GM11168 (cell line): ENCODE data around the gene JARID2.

Experiments used
- in situ Hi-C: fragments of 300-500 bp; cut with MboI; formaldehyde crosslinking; loops from one replicate; pipeline ENCODE4 v1.12.0; 2022; ENCODE audit warnings: low sequenced_read_pairs; ENCODE audit not compliant: unreplicated experiment

The JARID2 gene

GRCh38 chr6:15520626-15521203 is 274.8 kb downstream of the JARID2 start:
- in situ Hi-C loops: no loop called here

DNA sequence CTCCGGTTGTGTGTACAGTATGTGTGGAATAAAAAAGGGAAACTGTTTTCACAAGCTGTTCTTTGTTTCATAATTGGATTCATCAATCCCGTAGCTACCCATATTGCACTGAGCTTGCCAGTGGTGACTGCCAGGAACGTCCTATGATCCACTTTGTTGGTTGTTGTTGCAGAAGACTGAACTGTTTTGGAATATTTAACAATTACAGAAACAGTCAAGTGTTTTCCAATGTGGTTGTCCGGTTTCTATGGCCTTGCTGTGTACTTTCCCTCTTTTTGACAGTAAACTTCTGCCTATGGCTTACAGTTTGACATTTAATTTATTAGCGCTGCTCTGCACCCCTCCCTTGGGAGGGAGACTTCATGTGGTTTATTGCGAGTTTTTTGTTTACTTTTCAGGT is 275.7 kb downstream of the JARID2 start:
- in situ Hi-C loops: no loop called here

DNA sequence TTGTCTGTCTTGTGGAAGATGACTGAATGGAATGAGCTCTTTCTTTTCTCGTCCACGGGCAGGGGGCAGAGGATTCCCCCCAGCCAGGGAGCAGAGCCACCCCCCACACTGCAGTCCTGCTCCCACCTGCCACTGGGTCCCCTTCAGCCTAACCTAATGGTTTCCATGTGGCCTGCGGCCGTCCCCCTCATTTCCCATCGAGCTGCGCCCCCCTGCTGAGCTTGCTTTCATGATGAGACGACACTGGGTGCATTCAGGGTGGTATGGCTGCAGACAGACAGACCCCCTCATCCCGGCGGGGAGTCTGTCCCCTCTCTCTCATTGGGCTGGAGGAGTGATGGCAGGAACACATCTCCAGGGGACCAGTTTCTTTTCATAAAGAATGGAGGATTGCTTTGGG is 276.2 kb downstream of the JARID2 start:
- in situ Hi-C loops: no loop called here

DNA sequence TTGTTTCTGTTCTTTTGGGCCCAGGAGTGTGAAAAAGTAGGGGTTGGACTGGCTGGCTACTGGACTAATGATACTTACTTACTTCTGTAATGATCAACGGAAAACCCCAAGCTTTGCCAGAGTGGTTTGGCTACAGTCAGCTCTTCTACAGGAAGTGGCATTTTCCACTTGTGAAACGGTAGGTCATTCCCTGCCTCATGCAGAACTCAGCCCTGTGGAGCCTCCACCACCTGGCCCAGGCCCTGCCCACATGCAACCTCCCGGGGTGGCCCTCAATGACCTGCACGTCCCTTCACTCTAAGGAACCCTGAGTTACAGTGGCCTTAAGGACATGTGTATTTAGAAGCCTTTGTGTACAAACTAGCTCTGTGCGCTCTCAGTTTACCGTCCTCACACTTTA is 276.6 kb downstream of the JARID2 start:
- in situ Hi-C loops: no loop called here

GRCh38 chr6:15522856-15523529 is 277.1 kb downstream of the JARID2 start:
- in situ Hi-C loops: no loop called here

GRCh38 chr6:15523679-15524630 is 278.1 kb downstream of the JARID2 start:
- in situ Hi-C loops: no loop called here

- in situ Hi-C loops: no loop called here
Observed at GRCh38 chr6:15524861-15525401, 279.1 kb downstream of the JARID2 start.

DNA sequence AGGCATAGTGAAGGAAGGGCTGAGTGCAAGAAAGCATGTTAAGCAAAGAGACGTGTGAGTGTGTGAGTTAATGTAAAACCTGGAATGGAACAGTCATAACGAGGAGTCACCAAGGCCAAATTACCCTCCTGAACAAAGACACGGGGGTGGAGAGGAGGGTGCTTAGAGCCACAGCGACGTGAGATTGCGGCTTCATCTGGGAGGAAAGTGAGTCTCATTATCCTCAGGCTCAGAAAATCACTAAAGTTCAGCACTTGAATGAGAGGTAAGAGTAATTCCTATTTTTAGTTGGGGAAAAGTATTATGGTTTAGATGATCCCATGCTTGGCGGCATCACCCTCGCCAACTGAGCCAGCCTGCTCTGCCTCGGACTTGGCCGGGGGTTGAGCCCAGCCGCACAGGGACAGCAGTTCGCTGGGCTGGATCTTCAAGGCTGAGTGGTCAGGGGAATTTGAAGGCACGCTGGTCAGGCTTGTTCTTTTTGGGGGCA is 280.4 kb downstream of the JARID2 start:
- in situ Hi-C loops: no loop called here

GRCh38 chr6:15527838-15528617 is 282.2 kb downstream of the JARID2 start:
- in situ Hi-C loops: no loop called here

- in situ Hi-C loops: no loop called here
Observed at GRCh38 chr6:15528870-15529269, 283.0 kb downstream of the JARID2 start.

DNA sequence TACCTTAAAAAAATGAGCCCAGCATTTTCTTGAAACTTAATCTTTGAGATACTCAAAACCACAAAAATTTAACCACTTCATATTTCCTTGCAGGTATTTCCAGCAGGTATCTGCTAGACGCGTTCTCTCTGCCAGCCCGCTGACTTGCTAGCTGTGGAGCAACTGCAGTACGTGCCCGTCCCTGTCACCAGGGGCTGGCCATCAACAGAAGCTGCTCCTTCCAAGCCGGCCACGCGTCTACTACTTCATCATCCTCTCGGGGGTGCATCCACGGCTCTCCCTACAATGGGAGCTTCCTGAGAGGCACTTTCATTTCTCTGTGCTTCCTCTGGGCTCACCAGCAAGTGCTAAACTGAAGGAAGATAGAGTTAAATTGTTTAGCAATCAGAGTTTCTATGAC is 284.5 kb downstream of the JARID2 start:
- in situ Hi-C loops: no loop called here

DNA sequence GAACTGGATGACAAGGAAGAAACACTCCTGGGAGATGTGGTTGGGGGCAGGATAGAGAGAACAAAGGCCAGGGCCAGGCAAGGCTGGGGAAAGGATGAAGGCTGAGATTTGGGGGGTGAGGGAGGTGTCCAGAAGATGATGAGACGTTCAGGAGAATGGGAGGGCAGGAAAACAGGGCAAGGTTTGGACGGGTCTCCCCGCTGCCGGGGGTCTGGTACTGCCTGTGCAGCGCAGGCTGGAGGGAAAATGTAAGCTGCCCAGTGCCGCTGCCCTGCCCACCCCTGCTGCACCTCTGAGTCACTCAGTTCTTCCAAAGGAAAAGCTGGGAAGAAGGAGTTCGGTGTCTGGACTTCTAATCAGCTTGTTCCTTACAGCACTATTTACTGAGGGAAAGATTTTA is 286.1 kb downstream of the JARID2 start:
- in situ Hi-C loops: no loop called here

- in situ Hi-C loops: no loop called here
Observed at GRCh38 chr6:15533379-15534026, 287.6 kb downstream of the JARID2 start.

GRCh38 chr6:15534974-15535373 is 289.1 kb downstream of the JARID2 start:
- in situ Hi-C loops: no loop called here

- in situ Hi-C loops: no loop called here
Observed at GRCh38 chr6:15535495-15536197, 289.8 kb downstream of the JARID2 start.

GRCh38 chr6:15536198-15536955 is 290.5 kb downstream of the JARID2 start:
- in situ Hi-C loops: no loop called here

- in situ Hi-C loops: no loop called here
Observed at GRCh38 chr6:15538106-15538505, 292.2 kb downstream of the JARID2 start.
